HAP-1 (cell line): ENCODE results near the gene ADAMTS17.

Source experiments
- DNase-seq, 2 experiments: peaks; one replicate each; pipeline ENCODE4 v3.0.0-alpha.2; 2016 to 2020; ENCODE audit warnings: low spot score in 2 of 2
- H3K27me3 ChIP-seq: fragments of 250-450 bp; sonication (Bioruptor Pico); 2 replicates; pipeline ENCODE4 v1.5.1; 2020; ENCODE audit warnings: low read depth, mild to moderate bottlenecking, moderate library complexity
- H3K36me3 ChIP-seq: fragments of 250-450 bp; sonication (Bioruptor Pico); replicated peaks from 2 replicates; pipeline ENCODE4 v1.5.1; 2020; ENCODE audit warnings: mild to moderate bottlenecking
- H3K4me1 ChIP-seq: fragments of 250-450 bp; sonication (Bioruptor Pico); 2 replicates; pipeline ENCODE4 v1.5.1; 2020; ENCODE audit warnings: mild to moderate bottlenecking
- H3K4me3 ChIP-seq: fragments of 250-450 bp; sonication (Bioruptor Pico); 2 replicates; pipeline ENCODE4 v1.5.1; 2020; ENCODE audit warnings: mild to moderate bottlenecking, moderate library complexity
- H3K9me3 ChIP-seq: fragments of 250-450 bp; sonication (Bioruptor Pico); 2 replicates; pipeline ENCODE4 v1.5.1; 2020; ENCODE audit warnings: mild to moderate bottlenecking, moderate library complexity
- in situ Hi-C: fragments of 300-500 bp; cut with MboI; formaldehyde crosslinking; loops from 3 replicates; pipeline ENCODE4 v1.14.3; 2020; ENCODE audit warnings: low sequenced_read_pairs, inconsistent platforms, mixed read lengths

ADAMTS17 gene

DNA sequence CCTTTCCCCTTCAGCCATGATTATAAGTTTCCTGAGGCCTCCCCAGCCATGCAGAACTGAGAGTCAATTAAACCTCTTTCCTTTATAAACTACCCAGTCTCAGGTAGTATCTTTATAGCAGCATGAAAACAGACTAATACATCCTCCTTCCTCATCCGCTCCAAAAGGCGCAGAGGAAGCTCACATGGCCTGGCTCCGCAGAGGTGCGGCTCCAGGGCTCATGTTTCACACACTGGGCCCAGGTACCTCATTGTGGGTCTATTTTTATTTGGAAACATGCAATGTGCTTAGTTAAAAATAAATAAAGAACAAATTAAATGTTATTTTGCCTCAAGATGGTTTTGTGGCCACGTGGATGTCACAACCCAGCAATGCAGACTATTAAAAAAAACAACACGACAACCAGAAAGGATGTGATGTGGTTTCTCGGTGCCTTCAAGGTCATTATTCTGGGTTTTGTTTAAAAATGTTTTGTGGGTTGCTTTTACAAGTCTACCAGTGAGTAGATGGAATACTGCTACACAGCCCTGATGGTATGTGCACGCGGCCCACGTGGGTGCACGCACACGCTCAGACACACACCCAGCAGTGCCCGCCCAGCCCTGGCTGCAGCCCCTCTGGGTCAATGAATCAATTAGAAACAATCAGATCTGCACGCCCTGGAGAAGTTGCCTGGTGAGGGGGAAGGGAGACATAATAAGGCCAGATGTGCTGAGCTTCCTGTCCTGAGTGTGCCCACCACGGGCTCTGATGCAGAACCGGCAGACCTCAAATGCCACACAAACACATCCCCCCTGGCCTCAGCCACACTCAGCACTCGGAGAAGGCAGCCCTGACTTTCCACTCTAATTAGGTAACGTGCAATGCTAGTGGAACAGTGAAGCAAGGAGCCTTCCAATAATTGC, 140.1 kb downstream of the ADAMTS17 start:
- no peak for DNase-seq
- Histone ChIP-seq H3K9me3 (no peaks in the 10 kb centered on the region), H3K4me1 (no peaks in the 10 kb centered on the region), H3K4me3 (no peak overlapping the region), H3K27me3 (no peaks in the 10 kb centered on the region), H3K36me3 (no peaks in the 10 kb centered on the region)
- in situ Hi-C loops, result no loop called here

DNA sequence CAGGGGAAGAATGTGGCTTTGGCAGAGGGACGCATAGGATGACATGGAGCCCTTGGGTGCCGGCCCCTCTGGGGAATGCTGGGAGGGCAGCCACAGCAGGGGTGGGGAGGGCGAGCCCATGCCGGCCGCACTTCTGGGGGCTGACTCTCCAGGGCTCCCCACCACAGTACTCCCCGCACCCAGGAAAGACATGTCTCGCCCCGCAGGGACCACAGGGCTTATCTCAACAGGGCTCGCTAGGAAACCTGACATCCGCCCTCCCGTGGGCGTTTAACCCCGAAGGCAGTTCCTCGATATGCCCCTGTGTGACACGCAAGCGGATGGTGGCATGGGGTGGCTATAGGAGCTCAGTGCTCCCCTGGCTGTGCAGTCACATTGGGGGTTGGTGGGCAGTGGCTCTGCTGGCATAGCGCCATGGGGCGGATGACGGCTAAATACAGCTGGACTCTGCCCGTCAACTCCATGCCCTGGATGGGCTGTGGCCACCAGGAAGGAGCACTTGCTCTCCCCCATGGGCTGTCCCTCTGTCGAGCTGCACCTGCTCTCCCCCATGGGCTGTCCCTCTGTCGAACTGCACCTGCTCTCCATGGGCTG, 141.4 kb downstream of the ADAMTS17 start:
- Histone ChIP-seq H3K27me3 (no peaks in the 10 kb centered on the region), H3K4me1 (no peaks in the 10 kb centered on the region), H3K9me3 (no peaks in the 10 kb centered on the region), H3K36me3 (no peaks in the 10 kb centered on the region), H3K4me3 (no peak overlapping the region)
- no peak for DNase-seq
- in situ Hi-C loops, result no loop called here

DNA sequence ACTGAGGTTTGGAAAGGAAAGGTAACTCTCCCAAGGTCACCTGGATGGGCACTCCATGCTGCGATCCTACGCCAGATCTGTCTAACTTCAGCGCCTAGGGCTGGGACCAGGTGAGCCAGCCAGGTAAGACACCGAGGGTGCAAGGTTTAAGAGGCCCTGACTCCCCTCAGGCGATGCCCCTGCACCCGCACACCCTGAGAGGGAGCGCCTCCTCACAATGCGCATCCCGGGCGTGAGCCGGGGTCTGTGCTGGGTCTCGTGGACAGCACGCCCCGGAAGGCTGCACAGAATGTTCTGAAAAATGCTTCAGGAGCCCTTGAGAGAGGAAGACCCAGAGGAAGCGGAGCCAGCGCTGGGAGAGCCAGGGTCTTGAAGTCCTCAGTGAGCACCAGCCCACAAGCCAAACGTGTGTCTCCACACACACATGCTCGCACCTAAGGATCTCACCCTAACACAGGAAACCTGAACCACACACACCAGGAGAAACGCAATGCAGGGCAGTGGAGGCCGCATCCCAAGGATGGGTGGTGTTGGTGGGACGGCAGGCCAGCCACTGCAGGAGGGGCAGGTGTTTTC, 142.0 kb downstream of the ADAMTS17 start:
- no peaks in the 10 kb centered on the region for H3K36me3 ChIP-seq
- no peak overlapping the region for H3K4me3 ChIP-seq
- H3K27me3 ChIP-seq, result no peaks in the 10 kb centered on the region
- DNase-seq, result no peak
- in situ Hi-C loops, result no loop called here
- H3K4me1 ChIP-seq, result no peaks in the 10 kb centered on the region
- no peaks in the 10 kb centered on the region for H3K9me3 ChIP-seq

DNA sequence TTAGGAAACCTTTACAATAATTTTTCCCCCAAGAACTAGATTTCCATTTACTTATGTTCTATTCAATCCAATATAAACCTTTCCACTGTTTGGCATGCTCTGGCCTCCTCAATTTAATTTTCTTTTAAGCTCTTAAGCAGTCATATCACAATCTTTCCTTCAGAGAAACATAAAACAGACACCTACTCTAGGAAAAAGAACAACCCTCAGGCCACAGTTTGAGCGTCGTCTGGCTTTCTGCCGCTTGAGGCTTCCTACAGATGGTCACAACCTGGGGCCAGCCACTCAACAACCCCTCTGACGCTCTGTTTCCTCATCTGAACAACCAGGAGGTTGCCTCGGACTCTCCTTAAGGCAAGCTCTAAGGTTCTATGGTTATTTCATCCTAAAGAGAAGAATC, 143.3 kb downstream of the ADAMTS17 start:
- DNase-seq, result no peak
- in situ Hi-C loops, result no loop called here
- Histone ChIP-seq H3K9me3 (no peaks in the 10 kb centered on the region), H3K4me1 (no peaks in the 10 kb centered on the region), H3K4me3 (no peak overlapping the region), H3K36me3 (no peaks in the 10 kb centered on the region), H3K27me3 (no peaks in the 10 kb centered on the region)

DNA sequence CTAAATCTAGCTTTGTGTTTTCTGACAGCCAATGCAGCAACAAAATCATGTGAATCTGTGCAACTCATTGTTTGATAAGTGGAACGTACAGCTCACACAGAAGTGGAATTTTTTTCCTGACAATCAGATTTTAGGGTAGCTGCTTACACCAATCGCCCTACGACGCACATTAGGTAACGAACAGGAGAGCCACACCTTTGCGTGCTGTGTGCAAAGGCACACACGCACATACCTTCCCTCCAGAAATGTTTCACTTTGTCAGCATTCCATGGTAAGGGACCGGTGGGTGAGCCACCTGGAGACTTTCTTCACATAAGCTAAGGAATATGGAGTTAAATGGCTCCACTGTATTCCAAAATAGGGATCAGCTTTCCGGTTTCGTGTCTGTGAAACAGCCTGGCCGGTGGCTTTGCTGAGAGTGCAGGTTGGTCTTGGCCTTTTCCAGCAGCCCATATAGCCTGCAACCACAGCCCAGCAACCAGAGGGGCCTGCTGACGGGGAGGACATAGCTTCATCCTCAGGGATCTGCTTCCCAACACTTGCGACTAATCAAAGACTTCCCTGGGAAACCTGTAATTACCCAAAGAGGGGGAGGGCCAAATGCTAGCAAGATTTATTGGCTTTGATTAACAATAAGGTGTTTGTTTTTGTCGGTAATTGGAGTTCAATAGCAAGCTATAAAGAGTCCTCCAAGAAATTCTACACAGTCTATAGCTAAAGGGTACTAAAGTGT, 145.3 kb downstream of the ADAMTS17 start:
- DNase-seq, result no peak
- H3K4me1 ChIP-seq, result no peaks in the 10 kb centered on the region
- no peaks in the 10 kb centered on the region for H3K27me3 ChIP-seq
- H3K4me3 ChIP-seq, result no peak overlapping the region
- in situ Hi-C loops, result no loop called here
- no peaks in the 10 kb centered on the region for H3K36me3 ChIP-seq
- H3K9me3 ChIP-seq, result no peaks in the 10 kb centered on the region

DNA sequence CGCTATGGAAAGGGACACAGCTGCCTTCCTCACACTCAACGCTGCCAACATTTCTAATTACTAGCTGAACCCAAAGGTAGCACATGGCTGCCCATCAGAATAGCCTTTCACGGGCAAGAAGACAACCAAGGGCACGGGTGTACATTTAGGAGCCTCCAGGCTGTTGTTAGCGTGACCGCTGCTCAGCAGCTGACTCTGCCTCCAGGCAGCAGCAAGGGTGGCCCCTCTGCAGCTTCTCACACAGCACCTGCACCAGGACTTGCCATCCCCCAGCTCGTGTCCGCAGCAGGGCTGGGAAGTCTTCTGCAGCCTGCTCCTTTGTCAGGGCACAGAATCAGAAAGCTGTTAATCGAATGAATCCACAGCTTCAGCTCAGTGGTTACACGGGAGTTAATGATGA, 146.8 kb downstream of the ADAMTS17 start:
- no peak overlapping the region for H3K4me3 ChIP-seq
- H3K9me3 ChIP-seq, result no peaks in the 10 kb centered on the region
- in situ Hi-C loops, result no loop called here
- no peak for DNase-seq
- H3K36me3 ChIP-seq, result no peaks in the 10 kb centered on the region
- H3K4me1 ChIP-seq, result no peaks in the 10 kb centered on the region
- no peaks in the 10 kb centered on the region for H3K27me3 ChIP-seq

DNA sequence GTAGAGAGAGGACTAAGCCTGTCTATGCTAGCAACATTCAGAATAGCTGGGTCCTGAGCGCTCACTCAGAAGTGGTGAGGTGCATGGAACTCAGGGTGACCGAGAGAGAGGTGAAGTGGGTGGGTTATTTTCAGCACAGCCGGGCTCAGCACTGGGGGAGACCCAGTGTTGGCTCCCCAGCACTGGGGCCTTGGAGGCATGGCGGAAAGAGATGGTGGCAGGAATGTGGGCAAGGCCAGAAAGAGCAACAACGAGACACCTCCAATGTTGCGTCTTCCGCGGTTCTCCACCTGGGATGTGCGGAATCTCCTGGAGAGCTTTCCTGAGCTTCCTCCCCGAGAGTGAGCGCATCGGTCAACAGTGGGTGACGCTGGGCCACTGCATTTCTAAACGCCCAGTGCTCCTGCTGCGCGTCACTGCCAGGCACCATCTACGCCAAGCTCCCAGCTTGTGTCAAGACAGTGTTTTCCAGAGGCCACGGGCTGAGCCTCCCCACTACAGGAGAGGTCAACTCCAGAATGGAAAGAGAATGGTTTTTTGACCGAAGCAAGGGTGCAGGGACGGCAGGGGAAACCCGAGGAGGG, 148.4 kb downstream of the ADAMTS17 start:
- Histone ChIP-seq H3K4me1 (no peaks in the 10 kb centered on the region), H3K9me3 (no peaks in the 10 kb centered on the region), H3K4me3 (no peak overlapping the region), H3K36me3 (no peaks in the 10 kb centered on the region), H3K27me3 (no peaks in the 10 kb centered on the region)
- in situ Hi-C loops, result no loop called here
- no peak for DNase-seq

DNA sequence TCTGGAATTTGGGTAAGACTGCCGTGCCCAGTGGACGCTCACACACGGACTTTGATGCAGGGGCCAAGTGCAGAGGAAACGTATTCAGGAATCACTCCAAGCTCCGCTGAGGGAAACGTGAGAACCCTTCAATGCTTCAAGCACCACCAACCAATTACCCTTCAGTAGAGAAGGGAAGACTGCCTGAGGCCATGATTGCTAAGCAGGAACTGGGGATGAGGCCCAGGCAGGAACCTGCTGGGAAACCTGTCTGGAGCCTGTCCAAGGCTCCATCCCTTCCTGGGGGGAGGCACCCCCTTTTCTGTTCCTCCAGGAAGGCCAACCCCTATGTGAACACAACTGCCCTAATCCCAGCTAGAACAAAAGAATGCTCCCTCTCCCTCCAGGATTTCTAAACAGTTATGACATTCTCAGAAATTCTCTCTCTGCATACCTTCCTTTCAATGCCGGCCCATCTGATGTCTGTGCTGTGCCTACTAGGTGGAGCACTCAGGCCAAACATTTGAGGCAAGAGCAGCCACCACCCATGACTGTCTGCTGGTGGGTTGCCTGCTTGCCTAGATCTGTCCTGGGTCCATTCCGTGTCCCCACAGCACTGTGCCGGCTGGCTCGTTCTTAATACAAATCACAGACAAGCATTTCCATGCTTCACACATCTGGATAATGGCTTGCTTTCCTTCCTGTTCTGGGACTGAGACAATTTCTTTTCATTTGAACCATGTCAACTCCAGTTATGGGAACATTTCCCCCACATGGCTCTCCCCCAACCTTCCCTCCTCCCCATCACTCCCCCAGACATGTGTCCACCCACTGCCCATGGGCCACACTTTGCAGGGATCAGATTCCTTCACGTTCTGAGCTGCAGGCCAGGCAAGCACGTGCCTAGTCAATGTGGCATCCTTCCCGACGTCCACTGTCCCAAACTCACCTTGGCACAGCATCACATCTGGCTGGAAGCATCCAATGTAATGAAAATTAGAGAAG, 149.4 kb downstream of the ADAMTS17 start:
- H3K27me3 ChIP-seq, result no peaks in the 10 kb centered on the region
- H3K4me1 ChIP-seq, result no peaks in the 10 kb centered on the region
- in situ Hi-C loops, result no loop called here
- H3K9me3 ChIP-seq, result no peaks in the 10 kb centered on the region
- H3K36me3 ChIP-seq, result no peaks in the 10 kb centered on the region
- H3K4me3 ChIP-seq, result no peak overlapping the region
- DNase-seq, result no peak

DNA sequence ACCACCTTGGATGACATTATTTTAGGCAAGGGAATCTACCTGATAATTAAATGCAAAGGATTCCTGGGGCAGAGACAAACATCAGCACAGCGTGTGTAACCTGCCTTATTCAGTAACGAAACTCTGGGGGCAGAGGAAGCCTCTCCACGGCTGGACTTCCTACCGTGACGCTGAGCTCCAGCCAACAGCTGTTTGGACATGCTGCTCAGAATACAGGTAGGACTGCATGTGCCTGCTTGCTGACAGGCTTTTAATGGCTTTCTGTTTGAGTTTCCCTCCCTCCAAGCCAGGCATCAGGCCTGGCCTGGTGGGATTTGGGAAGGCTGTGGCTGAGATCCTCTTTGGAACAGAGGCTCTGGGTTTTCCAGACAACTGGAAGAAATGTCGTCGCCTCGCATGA, 150.6 kb downstream of the ADAMTS17 start:
- no peak for DNase-seq
- no peaks in the 10 kb centered on the region for H3K36me3 ChIP-seq
- no peaks in the 10 kb centered on the region for H3K27me3 ChIP-seq
- H3K4me1 ChIP-seq, result no peaks in the 10 kb centered on the region
- H3K9me3 ChIP-seq, result no peaks in the 10 kb centered on the region
- H3K4me3 ChIP-seq, result no peak overlapping the region
- in situ Hi-C loops, result no loop called here

DNA sequence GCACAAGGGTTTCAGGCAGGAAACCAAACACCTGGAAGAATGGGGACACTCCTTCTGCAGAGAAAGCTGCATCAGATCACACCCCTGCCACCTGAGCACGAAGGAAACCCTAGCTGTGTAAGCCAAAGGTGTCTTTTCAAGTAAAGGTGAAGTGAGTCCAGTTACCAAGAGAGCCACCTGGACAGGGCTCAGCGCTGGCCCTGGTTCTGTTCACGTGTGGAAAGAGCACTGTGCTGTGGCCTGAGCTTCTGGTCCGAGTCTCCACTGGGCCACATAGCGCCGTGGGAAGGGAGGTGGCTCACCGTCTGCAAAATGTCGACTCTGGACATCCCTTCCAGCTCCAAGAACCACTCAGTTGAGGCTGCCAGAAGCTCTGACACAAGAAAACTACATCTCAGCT, 151.1 kb downstream of the ADAMTS17 start:
- Histone ChIP-seq H3K27me3 (no peaks in the 10 kb centered on the region), H3K4me1 (no peaks in the 10 kb centered on the region), H3K36me3 (no peaks in the 10 kb centered on the region), H3K9me3 (no peaks in the 10 kb centered on the region), H3K4me3 (no peak overlapping the region)
- DNase-seq, result no peak
- in situ Hi-C loops, result no loop called here

DNA sequence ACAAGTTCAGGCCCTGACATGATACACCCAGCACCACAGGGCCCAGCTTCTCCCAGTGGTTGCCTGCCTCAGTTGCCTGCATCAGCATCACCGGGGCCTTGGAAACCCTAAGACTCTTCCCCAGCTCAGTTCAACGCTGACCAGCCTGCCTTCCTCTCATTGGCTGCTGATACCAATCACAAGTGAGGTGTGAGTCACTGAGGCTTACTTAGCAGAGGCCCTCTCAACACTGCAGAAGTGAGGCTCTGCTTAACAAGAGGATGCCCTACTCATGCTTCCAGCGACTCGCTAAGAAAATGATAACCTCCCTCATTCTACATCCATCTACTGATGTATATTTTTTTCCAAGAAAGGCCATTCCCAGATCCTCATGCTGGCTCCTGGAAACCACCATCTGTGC, 151.9 kb downstream of the ADAMTS17 start:
- in situ Hi-C loops, result no loop called here
- H3K4me1 ChIP-seq, result no peaks in the 10 kb centered on the region
- H3K4me3 ChIP-seq, result no peak overlapping the region
- no peaks in the 10 kb centered on the region for H3K36me3 ChIP-seq
- H3K27me3 ChIP-seq, result no peaks in the 10 kb centered on the region
- DNase-seq, result no peak
- no peaks in the 10 kb centered on the region for H3K9me3 ChIP-seq

DNA sequence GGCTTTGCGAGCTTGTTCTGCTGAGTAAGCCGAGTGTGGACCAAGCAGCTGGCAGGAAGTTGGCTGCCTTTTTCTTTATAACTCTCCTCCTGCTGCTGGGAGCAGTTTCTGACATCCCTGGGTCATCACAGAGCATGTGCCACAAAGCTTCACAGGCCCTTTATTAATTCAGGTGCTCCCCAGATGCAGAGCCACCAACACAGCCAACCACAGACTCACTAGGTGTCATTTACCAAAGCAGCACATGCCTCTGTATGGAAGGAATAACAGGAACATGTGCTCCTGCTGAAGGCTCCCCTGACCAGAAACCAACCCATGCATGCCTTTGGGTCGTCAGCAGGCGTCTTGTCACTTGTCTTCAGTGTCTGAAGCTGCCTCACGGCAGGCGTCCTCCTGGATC, 152.5 kb downstream of the ADAMTS17 start:
- H3K27me3 ChIP-seq, result no peaks in the 10 kb centered on the region
- H3K4me1 ChIP-seq, result no peaks in the 10 kb centered on the region
- no peak overlapping the region for H3K4me3 ChIP-seq
- no peak for DNase-seq
- no peaks in the 10 kb centered on the region for H3K9me3 ChIP-seq
- in situ Hi-C loops, result no loop called here
- no peaks in the 10 kb centered on the region for H3K36me3 ChIP-seq

DNA sequence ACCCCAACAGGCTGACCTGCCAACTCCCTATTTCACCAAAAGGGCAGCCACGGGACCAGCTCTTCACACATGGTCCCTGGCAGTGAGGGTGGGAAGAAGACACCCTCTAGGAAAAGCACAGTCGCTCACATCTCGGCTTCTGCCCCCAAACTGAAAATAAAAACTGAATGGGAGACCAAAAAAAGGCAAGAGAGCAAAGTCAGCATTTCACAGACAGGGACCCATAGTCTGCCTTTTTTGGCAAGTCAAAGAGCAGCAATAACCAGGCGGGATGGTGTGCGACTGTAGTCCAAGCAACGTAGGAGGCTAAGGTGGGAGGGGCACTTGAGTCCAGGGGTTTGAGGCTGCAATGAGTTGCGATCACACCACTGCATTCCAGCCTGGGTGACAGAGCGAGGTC, 154.1 kb downstream of the ADAMTS17 start:
- in situ Hi-C loops, result no loop called here
- DNase-seq, result no peak
- H3K27me3 ChIP-seq, result no peaks in the 10 kb centered on the region
- H3K4me3 ChIP-seq, result no peak overlapping the region
- no peaks in the 10 kb centered on the region for H3K9me3 ChIP-seq
- H3K36me3 ChIP-seq, result no peaks in the 10 kb centered on the region
- H3K4me1 ChIP-seq, result no peaks in the 10 kb centered on the region
